ENCODE data around the gene GPAM.

GPAM gene

DNA sequence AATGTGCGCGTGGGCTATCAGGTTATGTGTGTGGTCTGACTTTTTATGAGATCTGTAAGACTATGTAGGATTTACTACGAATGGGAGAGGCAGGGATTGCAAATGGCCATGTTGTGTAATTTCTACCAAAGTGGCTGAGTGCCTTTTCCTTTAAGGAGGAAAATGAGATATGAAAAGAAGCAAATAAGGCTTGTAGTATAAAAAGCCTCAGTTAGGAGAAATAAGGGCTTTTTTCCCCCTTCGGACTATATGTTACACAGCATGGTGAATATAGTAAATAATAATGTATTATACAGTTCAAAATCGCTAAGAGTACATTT lies 447 bp upstream of the GPAM start:
- no peak for DNase-seq (ENCODE audit: low read depth, low spot score)

DNA sequence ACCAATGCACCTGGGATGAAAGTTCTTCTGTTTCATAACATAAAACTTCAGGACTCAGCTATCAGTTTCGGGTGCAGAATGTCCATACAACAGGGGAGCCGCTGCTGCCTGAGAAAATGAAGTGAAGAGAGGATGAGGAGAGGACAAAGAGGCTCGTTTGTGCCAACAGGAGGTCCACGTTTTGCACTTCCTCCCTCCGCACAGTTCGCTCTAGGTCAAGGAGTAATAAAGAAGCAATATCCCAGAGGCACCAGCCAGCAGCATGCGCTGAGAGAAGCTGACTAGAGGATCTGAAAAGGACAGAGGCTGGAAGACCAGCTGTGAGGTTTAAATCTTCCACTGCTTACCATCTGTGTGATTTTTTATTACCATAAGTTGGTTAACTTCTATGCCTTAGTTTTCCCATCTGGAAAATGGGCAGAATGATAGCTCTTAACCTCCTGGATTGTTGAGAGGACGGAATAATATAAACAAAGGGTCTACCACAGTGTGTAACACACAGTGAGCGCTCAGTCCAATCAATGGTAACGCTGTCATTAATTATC lies 709 bp downstream of the GPAM start:
- no peak for DNase-seq (ENCODE audit: low read depth, low spot score)

- no peak for DNase-seq (ENCODE audit: low read depth, low spot score)
Measured at GRCh38 chr10:112177247-112177646, 6.3 kb downstream of the GPAM start.

DNA sequence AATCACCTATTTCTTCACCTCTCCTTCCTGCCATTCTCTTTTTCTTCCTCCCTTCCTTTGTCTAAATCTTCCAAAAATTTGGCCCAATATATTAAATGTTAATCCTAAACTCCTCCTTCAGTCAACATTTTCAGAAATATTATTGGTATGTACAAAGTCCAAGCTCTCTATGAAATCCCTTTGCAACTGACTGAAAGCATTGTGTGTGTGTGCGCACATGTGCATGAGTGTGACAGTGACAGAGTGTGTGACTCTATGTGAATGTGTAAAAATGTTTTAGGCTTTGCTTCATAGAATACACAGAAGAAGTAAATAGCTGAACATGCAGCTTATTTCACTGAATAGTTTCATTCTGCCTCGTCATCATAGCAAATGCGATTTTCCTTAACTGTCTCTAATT lies 7.0 kb downstream of the GPAM start:
- DNase-seq (ENCODE audit: low read depth, low spot score) = no peak

DNA sequence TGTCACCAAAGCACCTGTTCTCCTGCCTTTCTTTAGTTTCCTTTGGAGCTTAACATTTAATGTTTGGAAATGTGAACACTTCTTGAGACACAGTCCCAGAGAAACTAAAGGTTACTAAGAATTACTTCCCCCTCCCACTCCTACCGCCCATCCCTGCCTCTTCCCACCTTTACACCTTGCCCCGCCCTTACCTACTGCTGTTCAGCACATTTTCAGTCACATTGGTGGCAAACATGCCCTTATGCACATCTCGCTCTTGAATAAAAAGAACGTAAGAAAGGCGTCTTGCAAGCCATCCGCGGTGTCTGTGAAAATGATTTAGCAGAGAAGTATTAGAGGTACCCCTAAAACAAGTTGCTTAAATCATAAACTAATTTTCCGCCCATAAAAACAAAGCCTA lies 8.2 kb downstream of the GPAM start:
- no peak for DNase-seq (ENCODE audit: low read depth, low spot score)

GRCh38 chr10:112173206-112173605 lies 10.4 kb downstream of the GPAM start:
- DNase-seq (ENCODE audit: low read depth, low spot score) = no peak

DNA sequence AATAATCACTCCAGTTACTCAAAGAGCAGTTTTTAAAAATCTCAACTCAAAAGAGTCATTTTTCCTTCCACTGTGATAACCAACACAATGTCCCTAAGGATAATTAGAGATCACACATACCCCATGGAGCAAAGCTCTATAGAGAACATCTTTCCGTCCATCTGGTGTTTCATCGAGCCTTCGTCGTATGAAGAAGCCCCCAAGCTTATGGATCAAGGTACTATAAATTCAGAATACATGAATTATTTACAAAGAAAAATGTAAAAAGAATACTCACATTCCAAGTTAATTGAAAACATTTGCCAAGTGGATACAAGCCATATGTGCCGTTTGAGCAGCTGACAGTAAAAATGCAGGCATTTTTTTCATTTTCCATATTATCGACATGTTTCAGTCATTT lies 14.8 kb downstream of the GPAM start:
- DNase-seq (ENCODE audit: low read depth, low spot score) = no peak

DNA sequence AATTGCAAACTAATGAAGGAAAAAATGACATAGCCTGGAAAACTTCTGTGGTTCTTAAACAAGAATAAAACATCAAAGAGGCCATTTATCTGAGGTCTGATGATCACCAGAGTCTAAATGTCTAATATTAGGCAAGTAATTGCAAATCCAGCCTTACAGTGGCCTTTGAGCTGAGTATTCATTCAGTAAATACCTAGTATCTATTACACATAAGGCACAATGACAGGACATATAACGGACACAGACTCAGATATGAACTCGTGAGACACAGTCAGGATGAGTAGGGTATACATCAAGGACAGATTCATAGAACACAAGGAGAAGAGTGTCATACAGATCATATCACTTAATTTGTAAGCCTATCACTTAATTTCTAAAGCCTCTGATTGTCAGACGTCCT lies 16.8 kb downstream of the GPAM start:
- DNase-seq (ENCODE audit: low read depth, low spot score) = no peak

- no peak for DNase-seq (ENCODE audit: low read depth, low spot score)
Measured at GRCh38 chr10:112161757-112162518, 21.6 kb downstream of the GPAM start.

DNA sequence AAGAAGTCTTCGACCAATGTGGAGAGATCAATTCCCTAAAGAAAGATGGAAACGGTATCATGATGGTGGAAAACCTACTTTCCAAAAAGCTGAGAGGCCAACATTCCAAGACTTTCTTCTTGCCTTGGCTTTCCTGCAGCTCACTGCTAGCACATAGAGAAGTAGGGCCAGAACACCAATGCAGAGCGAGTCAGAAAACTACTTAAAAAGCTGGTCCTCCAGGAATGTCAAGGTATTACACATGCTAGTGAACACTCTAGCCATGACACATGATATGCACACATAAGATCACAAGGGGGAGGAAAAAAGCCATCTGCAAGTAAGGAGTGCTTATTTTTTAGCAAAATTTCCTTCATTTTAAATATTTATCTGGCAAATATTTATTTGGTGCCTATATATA lies 22.7 kb downstream of the GPAM start:
- DNase-seq (ENCODE audit: low read depth, low spot score) = no peak

GRCh38 chr10:112159469-112159868 lies 24.1 kb downstream of the GPAM start:
- DNase-seq (ENCODE audit: low read depth, low spot score) = no peak

DNA sequence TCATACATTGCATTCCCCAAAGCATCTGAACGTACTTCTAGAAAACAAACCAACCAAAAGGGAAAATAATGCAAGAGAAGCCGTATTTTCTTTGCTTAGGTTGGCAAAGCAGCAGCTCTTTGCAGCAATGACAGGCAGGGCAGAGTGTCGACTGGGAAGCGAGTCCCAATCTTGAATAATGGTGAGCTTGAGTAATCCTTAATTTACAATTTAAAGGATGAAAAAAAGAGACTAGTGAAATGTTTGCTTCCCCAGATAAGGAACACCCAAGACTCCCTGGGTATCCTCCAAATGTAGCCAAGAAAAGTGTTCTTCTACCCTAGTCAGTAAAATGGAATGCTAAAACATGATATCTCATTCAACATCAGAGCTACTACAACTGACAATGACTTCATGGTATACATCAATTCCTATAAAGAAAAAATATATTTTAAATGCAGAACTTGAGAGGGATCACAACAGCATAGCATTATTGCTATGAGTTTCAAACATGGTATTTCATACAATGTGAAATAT lies 32.0 kb downstream of the GPAM start:
- no peak for DNase-seq (ENCODE audit: low read depth, low spot score)

- no peak for DNase-seq (ENCODE audit: low read depth, low spot score)
Measured at GRCh38 chr10:112148331-112148730, 35.2 kb downstream of the GPAM start.

DNA sequence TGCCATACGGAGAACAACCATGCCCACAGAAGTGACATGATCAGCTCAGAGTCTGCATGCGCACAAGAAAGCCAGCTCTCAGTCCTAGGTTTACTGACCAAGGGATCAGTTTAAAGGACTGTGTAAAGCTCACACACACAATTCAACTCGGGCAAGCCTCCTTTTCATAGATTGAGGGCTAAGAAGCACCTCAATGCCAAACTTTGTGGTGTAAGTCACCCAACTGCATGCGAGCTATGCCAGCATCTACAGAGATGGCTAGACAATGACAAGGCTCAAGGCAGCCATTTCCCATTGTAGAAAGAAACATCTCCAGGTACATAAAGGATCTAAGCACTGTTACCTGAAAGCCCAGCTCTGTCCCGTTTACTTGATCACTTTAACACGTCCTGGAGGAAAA lies 36.8 kb downstream of the GPAM start:
- no peak for DNase-seq (ENCODE audit: low read depth, low spot score)

- no peak for DNase-seq (ENCODE audit: low read depth, low spot score)
Measured at GRCh38 chr10:112145263-112145662, 38.3 kb downstream of the GPAM start.

DNA sequence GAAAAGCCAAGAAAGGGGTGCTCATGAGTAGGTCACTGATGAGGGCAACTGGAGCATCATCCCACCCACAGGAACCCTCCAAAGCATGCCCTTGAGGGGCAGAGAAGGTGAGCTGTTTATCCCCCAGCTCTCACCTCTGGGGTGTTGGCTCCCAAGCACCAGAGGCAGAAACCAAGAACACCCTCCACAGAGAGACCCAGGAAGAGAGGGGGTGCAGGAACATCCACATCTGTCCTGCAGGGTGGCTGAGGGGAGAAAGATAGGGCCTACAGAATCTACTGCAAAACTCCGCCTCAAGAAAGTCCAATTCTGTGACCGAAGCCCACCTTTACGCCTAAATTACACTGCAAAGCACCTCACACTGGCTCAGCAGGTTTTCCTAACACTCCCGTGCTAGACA lies 40.1 kb downstream of the GPAM start:
- no peak for DNase-seq (ENCODE audit: low read depth, low spot score)

- DNase-seq (ENCODE audit: low read depth, low spot score) = no peak
Measured at GRCh38 chr10:112141292-112141691, 42.3 kb downstream of the GPAM start.

DNA sequence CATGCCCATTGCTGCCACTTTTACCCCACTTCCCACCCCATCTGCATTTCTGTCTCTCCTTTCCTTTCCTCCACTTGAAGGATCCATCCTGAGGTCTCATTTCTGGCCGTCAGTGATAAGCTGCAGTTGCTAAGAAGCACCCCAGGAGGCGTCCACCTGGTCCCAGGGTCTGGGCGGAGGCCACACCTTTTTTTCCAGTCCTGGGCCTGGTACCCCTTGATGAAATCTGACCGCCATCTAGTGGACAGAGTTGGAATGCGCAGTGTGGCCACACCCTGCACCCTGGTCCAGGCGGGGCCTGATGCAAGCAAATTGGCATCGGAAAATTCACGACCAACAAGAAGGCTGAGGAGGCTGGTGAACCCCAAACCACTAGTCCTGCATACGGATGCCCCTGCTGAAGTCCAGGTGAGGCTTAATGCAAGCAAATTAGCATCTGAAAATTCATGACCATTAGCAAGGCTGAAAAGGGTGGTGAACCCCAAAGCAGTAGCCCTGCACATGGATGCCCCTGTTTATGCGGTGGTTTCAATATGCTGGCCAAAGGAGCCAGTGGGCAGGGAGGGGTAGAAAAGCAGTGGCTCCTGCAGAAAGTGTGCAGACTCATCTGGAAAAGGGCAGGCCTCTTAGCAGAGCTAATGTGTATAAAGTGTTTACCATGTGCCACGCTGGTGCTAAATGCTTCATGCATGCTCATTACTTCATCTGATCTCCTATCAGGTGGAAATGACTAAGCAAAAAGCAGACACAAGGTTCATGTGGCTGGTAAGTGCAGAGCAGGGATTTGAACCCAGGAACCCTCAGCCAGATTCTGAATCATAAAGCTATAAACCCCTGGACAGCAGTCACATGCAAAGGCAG lies 43.2 kb downstream of the GPAM start:
- peak; percentile 21 for DNase-seq (ENCODE audit: low read depth, low spot score)

DNA sequence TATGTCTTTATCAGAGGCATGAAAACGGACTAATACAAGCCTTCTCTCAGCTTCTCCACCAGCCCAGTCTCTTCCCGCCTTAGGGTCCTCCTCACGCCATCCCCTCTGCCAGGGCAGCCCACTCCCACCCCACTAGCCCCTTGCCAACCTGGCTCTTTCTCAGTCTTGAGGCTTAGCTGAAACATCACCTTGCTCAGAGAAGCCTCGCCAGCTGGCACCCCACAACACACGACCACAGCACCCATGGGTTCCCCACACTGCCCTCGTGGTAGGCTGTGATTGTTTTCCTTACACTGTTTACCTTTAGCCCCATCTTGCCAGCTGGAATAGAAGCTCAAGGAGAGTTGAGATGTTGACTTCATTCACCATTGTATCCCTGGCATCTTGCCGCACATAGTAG lies 44.4 kb downstream of the GPAM start:
- DNase-seq (ENCODE audit: low read depth, low spot score) = no peak

DNA sequence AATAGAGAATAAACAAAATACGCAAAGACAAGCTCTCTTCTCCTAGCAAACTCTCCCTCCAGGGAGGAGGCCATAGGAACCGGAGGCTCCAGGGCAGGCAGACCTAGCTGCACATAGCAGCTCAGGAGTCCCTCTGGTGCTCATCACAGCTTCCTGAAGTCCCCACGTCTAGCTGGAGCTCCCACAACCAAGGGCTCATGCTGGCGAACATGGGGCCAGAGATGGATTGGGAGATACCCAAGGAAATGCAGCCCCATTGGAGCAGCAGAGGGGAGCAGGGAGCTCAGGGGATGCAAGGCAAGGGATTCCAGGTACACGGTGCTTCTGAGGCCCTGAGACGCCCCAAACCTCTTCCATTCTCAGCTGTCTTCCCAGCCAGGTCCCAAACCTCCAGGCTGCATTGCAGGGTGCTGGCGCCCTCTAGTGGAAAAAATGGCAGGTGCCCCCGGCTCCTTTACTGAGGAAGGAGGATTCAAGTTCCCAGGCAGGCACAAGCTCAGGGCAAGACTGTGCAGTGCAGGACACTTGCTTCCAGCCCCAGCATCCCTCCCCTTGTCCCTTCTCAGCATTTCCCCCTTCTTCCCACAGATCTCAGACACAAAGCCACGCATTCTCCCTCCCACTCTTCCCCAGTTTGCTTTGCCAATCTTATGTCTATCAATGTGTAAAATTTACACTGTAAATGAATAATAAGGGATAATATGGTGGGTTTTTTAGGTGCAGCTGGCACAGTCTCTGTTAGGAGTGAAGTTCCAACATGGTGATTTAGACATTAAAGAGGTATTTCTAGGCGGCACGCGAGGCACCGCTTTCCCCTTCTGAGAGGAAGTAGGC lies 46.2 kb downstream of the GPAM start:
- DNase-seq (ENCODE audit: low read depth, low spot score) = no peak

DNA sequence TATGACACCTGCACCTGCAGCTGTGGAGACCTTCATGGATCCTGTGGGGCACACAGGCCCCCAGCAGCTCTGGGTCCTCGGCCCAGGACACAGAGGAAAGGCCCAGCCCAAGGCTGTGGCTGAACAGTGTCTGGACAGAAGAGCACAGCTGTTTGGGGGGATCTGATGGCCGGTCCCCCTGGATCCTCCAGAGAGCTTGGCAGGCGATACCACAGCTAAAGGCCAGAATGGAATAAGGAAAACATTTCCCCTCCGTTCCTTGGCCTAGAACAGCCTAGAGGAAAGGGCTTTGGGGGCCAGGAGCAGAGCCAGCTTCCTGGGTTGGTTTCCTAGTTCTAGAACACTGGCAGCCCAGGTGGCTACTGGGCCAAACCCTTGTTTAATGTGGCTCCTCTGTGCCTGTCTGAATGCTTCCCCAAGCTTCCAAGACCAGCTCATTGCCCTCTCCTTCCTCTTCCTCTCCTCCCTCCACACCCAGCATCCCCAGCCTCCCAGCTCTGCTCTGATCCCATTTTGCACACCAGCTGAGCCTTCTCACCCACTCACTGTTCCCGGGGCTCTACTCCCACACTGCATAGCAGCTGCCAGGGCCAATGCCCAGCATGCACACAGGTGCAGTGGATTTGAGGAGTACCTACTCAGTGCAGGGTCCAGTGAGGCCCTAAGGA lies 46.9 kb downstream of the GPAM start:
- DNase-seq (ENCODE audit: low read depth, low spot score) = no peak
